HEK293T (cell line): ENCODE data around the gene MCRIP2.

Source experiments
- ARNT ChIP-seq: fragments of 450-650 bp; IDR thresholded peaks from 2 replicates; pipeline ENCODE4 v1.6.1; 2017; ENCODE audit warnings: mild to moderate bottlenecking
- BHLHE40 ChIP-seq: fragments of 450-650 bp; IDR thresholded peaks from 2 replicates; pipeline ENCODE4 v1.6.1; 2016; ENCODE audit warnings: mild to moderate bottlenecking, moderate library complexity, borderline replicate concordance
- CTBP1 ChIP-seq: fragments of 450-650 bp; IDR thresholded peaks from 2 replicates; pipeline ENCODE4 v1.6.1; 2016; ENCODE audit warnings: borderline replicate concordance
- ELF4 ChIP-seq: fragments of 450-650 bp; IDR thresholded peaks from 2 replicates; pipeline ENCODE4 v1.6.1; 2017; ENCODE audit warnings: antibody characterized with exemption
- FOXA1 ChIP-seq: fragments of 450-650 bp; IDR thresholded peaks from 2 replicates; pipeline ENCODE4 v1.6.1; 2016; ENCODE audit warnings: mild to moderate bottlenecking
- FOXK2 ChIP-seq: fragments of 450-650 bp; IDR thresholded peaks from 2 replicates; pipeline ENCODE4 v1.6.1; 2016; ENCODE audit warnings: mild to moderate bottlenecking
- FOXM1 ChIP-seq: fragments of 450-650 bp; IDR thresholded peaks from 2 replicates; pipeline ENCODE4 v1.6.1; 2017; ENCODE audit warnings: mild to moderate bottlenecking, borderline replicate concordance
- HDGF ChIP-seq: fragments of 450-650 bp; IDR thresholded peaks from 2 replicates; pipeline ENCODE4 v1.6.1; 2017; ENCODE audit warnings: antibody characterized with exemption, borderline replicate concordance
- NFRKB ChIP-seq: fragments of 450-650 bp; IDR thresholded peaks from 2 replicates; pipeline ENCODE4 v1.6.1; 2016; ENCODE audit warnings: mild to moderate bottlenecking, moderate library complexity
- SP1 ChIP-seq: fragments of 450-650 bp; IDR thresholded peaks from 2 replicates; pipeline ENCODE4 v1.6.1; 2017
- SUZ12 ChIP-seq: fragments of 450-650 bp; IDR thresholded peaks from 2 replicates; pipeline ENCODE4 v1.6.1; 2016; ENCODE audit warnings: mild to moderate bottlenecking
- TARDBP ChIP-seq: fragments of 450-650 bp; IDR thresholded peaks from 2 replicates; pipeline ENCODE4 v1.6.1; 2016
- ZNF384 ChIP-seq: fragments of 450-650 bp; IDR thresholded peaks from 2 replicates; pipeline ENCODE4 v1.6.1; 2016

DNA sequence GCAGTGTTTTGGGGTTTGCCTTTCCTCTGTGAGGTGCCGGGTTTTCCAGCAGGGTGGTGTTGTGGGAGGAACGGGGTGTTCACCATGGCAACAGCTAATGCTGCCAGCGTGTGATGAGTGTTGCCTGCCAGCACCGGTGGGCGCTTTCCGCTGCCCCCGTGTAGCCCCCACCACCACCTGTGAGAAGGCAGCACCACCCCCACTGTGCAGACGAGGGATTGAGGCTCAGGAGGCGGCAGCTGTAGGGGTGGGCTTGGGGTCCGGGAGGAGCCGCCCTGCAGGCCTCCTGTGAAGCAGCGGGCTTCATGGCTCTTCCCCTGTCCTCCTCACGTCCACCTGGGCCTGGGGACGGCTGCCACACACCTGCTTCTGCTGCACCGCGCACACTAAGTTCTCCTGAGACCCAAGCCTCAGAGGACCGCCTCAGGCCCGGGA is 46.5 kb upstream of the MCRIP2 start:
- no peak for TF ChIP-seq FOXM1
- TF ChIP-seq HDGF = no peak
- no peak for TF ChIP-seq CTBP1
- TF ChIP-seq FOXK2 = no peak
- no peak for TF ChIP-seq SP1
- no peak for TF ChIP-seq ARNT
- no peak for TF ChIP-seq NFRKB
- TF ChIP-seq SUZ12 = no peak
- no peak for TF ChIP-seq ZNF384
- TF ChIP-seq BHLHE40 = no peak
- TF ChIP-seq FOXA1 = no peak
- no peak for TF ChIP-seq TARDBP
- TF ChIP-seq ELF4 = no peak
